WTC11 (cell line): Measurements from ENCODE around the gene CPNE4. TPM values are rescaled to one million over a fixed set of nuclear protein-coding genes. Genes with fewer than 3 reads are reported as not detected.

Experiments
- ATAC-seq: fragments of 200-7000 bp; cut with Tn5 transposase; 2 replicates; pipeline ENCODE4 v1.10.0; 2021; ENCODE audit warnings: mild to moderate bottlenecking, moderate library complexity
- CTCF ChIA-PET: fragments of 300-600 bp; sonication (Branson Sonifier 250); formaldehyde crosslinking; loops from one replicate; lab custom pipeline; 2021; ENCODE audit warnings: antibody characterized with exemption; lab: Charles Lee
- POLR2A ChIA-PET: fragments of 350-600 bp; sonication (Branson Sonifier 250); formaldehyde crosslinking; loops from one replicate; lab custom pipeline; 2021; ENCODE audit warnings: antibody characterized with exemption; lab: Charles Lee
- DNase-seq: peaks from one replicate; pipeline ENCODE4 v3.0.0; 2021; ENCODE audit warnings: low spot score
- H3K27ac Mint-ChIP-seq: 2 replicates; pipeline ENCODE4 v1.8.0; 2021; ENCODE audit warnings: mixed read lengths
- H3K27me3 Mint-ChIP-seq: 2 replicates; pipeline ENCODE4 v1.8.0; 2021; ENCODE audit warnings: low read depth, mild to moderate bottlenecking, moderate library complexity, mixed read lengths
- H3K36me3 Mint-ChIP-seq: 2 replicates; pipeline ENCODE4 v1.8.0; 2021; ENCODE audit warnings: mixed read lengths
- H3K4me1 Mint-ChIP-seq: 2 replicates; pipeline ENCODE4 v1.8.0; 2022; ENCODE audit warnings: mixed read lengths
- H3K4me3 Mint-ChIP-seq: 2 replicates; pipeline ENCODE4 v1.8.0; 2021; ENCODE audit warnings: mild to moderate bottlenecking, moderate library complexity, mixed read lengths
- H3K9me3 Mint-ChIP-seq: 2 replicates; pipeline ENCODE4 v1.8.0; 2021; ENCODE audit warnings: mixed read lengths
- AR ChIP-seq: fragments of 250-450 bp; sonication (Bioruptor Pico); IDR thresholded peaks from 2 replicates; pipeline ENCODE4 v1.9.0; 2021; ENCODE audit warnings: mild to moderate bottlenecking
- ATF2 ChIP-seq: sonication (generic); formaldehyde crosslinking; IDR thresholded peaks from 2 replicates; pipeline ENCODE4 v1.8.1; 2022; ENCODE audit warnings: low read depth, missing genetic modification reagents, borderline replicate concordance
- IRF2 ChIP-seq: sonication (generic); formaldehyde crosslinking; IDR thresholded peaks from 2 replicates; pipeline ENCODE4 v1.8.0; 2022; ENCODE audit warnings: low read depth, missing genetic modification reagents, borderline replicate concordance
- MAX ChIP-seq: sonication (generic); formaldehyde crosslinking; IDR thresholded peaks from 2 replicates; pipeline ENCODE4 v1.8.0; 2022; ENCODE audit warnings: mild to moderate bottlenecking, missing genetic modification reagents
- NR1H2 ChIP-seq: sonication (generic); formaldehyde crosslinking; IDR thresholded peaks from 2 replicates; pipeline ENCODE4 v1.9.0; 2021; ENCODE audit warnings: mild to moderate bottlenecking, moderate library complexity, missing genetic modification reagents
- PRDM15 ChIP-seq: sonication (generic); formaldehyde crosslinking; IDR thresholded peaks from 2 replicates; pipeline ENCODE4 v1.8.0; 2022; ENCODE audit warnings: missing genetic modification reagents
- PRRX2 ChIP-seq: fragments of 250-450 bp; sonication (Bioruptor Pico); IDR thresholded peaks from 2 replicates; pipeline ENCODE4 v1.8.0; 2021; ENCODE audit warnings: mild to moderate bottlenecking
- SMAD3 ChIP-seq: sonication (generic); formaldehyde crosslinking; IDR thresholded peaks from 2 replicates; pipeline ENCODE4 v1.8.0; 2022; ENCODE audit warnings: missing genetic modification reagents, mild to moderate bottlenecking, borderline replicate concordance
- TEAD1 ChIP-seq: sonication (generic); formaldehyde crosslinking; IDR thresholded peaks from 2 replicates; pipeline ENCODE4 v1.8.0; 2022; ENCODE audit warnings: mild to moderate bottlenecking, missing genetic modification reagents
- ZBTB21 ChIP-seq: sonication (generic); formaldehyde crosslinking; IDR thresholded peaks from 2 replicates; pipeline ENCODE4 v1.8.1; 2023; ENCODE audit warnings: mild to moderate bottlenecking, missing genetic modification reagents, borderline replicate concordance
- ZNF121 ChIP-seq: sonication (generic); formaldehyde crosslinking; IDR thresholded peaks from 2 replicates; pipeline ENCODE4 v1.8.0; 2023; ENCODE audit warnings: missing genetic modification reagents
- ZNF416 ChIP-seq: fragments of 250-450 bp; sonication (Bioruptor Pico); IDR thresholded peaks from 2 replicates; pipeline ENCODE4 v1.9.0; 2021; ENCODE audit warnings: mild to moderate bottlenecking, inconsistent platforms
- ZNF512 ChIP-seq: sonication (generic); formaldehyde crosslinking; IDR thresholded peaks from 2 replicates; pipeline ENCODE4 v1.8.1; 2022; ENCODE audit warnings: missing genetic modification reagents, borderline replicate concordance
- total RNA-seq: library from RNA; stranded (reverse); gene quantifications from 3 replicates; pipeline ENCODE4 v1.2.3, GENCODE V29; 2021

The CPNE4 gene
- total RNA-seq, 1 experiment from 2014 or later: 2.4 TPM

- no peak for DNase-seq
- ATAC-seq: peak; percentile 46
- peaks cover 13% of the 10 kb centered on the region for H3K4me1 Mint-ChIP-seq
- POLR2A ChIA-PET: no interaction called here
- CTCF ChIA-PET: interaction anchor here (0.6 to 2.1 kb wide), 2 partner anchors 14 to 222 kb away, joined by 3 to 6 read pairs; partner anchors contain the start of gene CPNE4
- no peaks in the 10 kb centered on the region for H3K36me3 Mint-ChIP-seq
- H3K9me3 Mint-ChIP-seq: no peaks in the 10 kb centered on the region
- H3K27me3 Mint-ChIP-seq: no peaks in the 10 kb centered on the region
- no peak overlapping the region for H3K4me3 Mint-ChIP-seq
- H3K27ac Mint-ChIP-seq: peak overlapping the region; percentile 58
- TF ChIP-seq ZBTB21: no peak
- TF ChIP-seq MAX (CRISPR knock-in tag): no peak
- no peak for TF ChIP-seq ZNF512 (CRISPR knock-in tag)
These were observed 222.4 kb downstream of the CPNE4 start for GRCh38 chr3:131812433-131812832.

GRCh38 chr3:131811481-131811880 is 223.3 kb downstream of the CPNE4 start:
- H3K4me1 Mint-ChIP-seq: peaks cover 19% of the 10 kb centered on the region
- H3K27me3 Mint-ChIP-seq: no peaks in the 10 kb centered on the region
- no peaks in the 10 kb centered on the region for H3K9me3 Mint-ChIP-seq
- no peaks in the 10 kb centered on the region for H3K36me3 Mint-ChIP-seq
- H3K4me3 Mint-ChIP-seq: no peak overlapping the region
- POLR2A ChIA-PET: no interaction called here
- ATAC-seq: no peak
- TF ChIP-seq ATF2 (CRISPR knock-in tag) (no peak), ZNF121 (CRISPR knock-in tag) (no peak), PRDM15 (peak; percentile 75), SMAD3 (CRISPR knock-in tag) (no peak), AR (CRISPR knock-in tag) (no peak), ZNF416 (CRISPR knock-in tag) (no peak)
- no peak overlapping the region for H3K27ac Mint-ChIP-seq
- no peak for DNase-seq
- CTCF ChIA-PET: interaction anchor here (0.6 to 2.1 kb wide), 2 partner anchors 17 to 223 kb away, joined by 3 to 6 read pairs; partner anchors contain the start of gene CPNE4

- no peak overlapping the region for H3K4me3 Mint-ChIP-seq
- no peaks in the 10 kb centered on the region for H3K36me3 Mint-ChIP-seq
- H3K27ac Mint-ChIP-seq: no peak overlapping the region
- H3K9me3 Mint-ChIP-seq: no peaks in the 10 kb centered on the region
- DNase-seq (no peak), ATAC-seq (no peak)
- ChIA-PET CTCF (no interaction called here), POLR2A (no interaction called here)
- H3K27me3 Mint-ChIP-seq: no peaks in the 10 kb centered on the region
- H3K4me1 Mint-ChIP-seq: peaks cover 19% of the 10 kb centered on the region
- TF ChIP-seq AR (CRISPR knock-in tag) (no peak), IRF2 (CRISPR knock-in tag) (no peak), NR1H2 (CRISPR knock-in tag) (no peak), ZNF416 (CRISPR knock-in tag) (no peak), TEAD1 (CRISPR knock-in tag) (no peak), PRRX2 (no peak), ZNF512 (CRISPR knock-in tag) (no peak)
These were observed 227.0 kb downstream of the CPNE4 start for GRCh38 chr3:131807822-131808221.
